Kidney epithelial cell (primary cell): ENCODE results near the gene TDRD12. TPM values are rescaled to one million over a fixed set of nuclear protein-coding genes. Genes with fewer than 3 reads are reported as not detected.
"Not testable (repeated sequence)": the region's sequence is repeated elsewhere in the genome, so short reads cannot be mapped to it uniquely, and the experiment has no call there.

Experiments used
- DNase-seq: peaks from one replicate; pipeline ENCODE4 v3.0.0-alpha.2; 2010; ENCODE audit warnings: low read depth
- H3K27me3 ChIP-seq: 2 replicates; pipeline ENCODE4 v1.6.0; 2011; ENCODE audit warnings: low read length; ENCODE audit not compliant: control insufficient read depth, insufficient read depth
- H3K36me3 ChIP-seq: 2 replicates; pipeline ENCODE4 v1.5.1; 2011; ENCODE audit warnings: low read length; ENCODE audit not compliant: control insufficient read depth, insufficient read depth
- H3K4me3 ChIP-seq: 2 replicates; pipeline ENCODE4 v1.5.1; 2011; ENCODE audit warnings: low read depth, mild to moderate bottlenecking, control low read depth, low read length
- CTCF ChIP-seq: IDR thresholded peaks from 2 replicates; pipeline ENCODE4 v1.5.1; 2011; ENCODE audit warnings: mild to moderate bottlenecking, moderate library complexity, low read length, control low read depth, inconsistent platforms; ENCODE audit not compliant: insufficient read depth, poor library complexity, severe bottlenecking
- total RNA-seq: library from RNA; depleted of rRNA; stranded (reverse); fragments of >200 nt; gene quantifications from 2 replicates; pipeline ENCODE4 v1.2.3, GENCODE V29; 2015

TDRD12 gene
- total RNA-seq, 1 donor from 2014 or later: 0.29 TPM

GRCh38 chr19:32866564-32867265 lies 147.1 kb downstream of the TDRD12 start:
- no peak for TF ChIP-seq CTCF
- Histone ChIP-seq H3K36me3 (no peaks in the 10 kb centered on the region), H3K27me3 (no peaks in the 10 kb centered on the region), H3K4me3 (no peak overlapping the region)
- DNase-seq: no peak

GRCh38 chr19:32867436-32867835 lies 147.9 kb downstream of the TDRD12 start:
- H3K4me3 ChIP-seq, H3K27me3 ChIP-seq, H3K36me3 ChIP-seq, DNase-seq: not testable (repeated sequence)

GRCh38 chr19:32868206-32868950 lies 148.8 kb downstream of the TDRD12 start:
- Histone ChIP-seq H3K27me3 (no peaks in the 10 kb centered on the region), H3K4me3 (no peak overlapping the region), H3K36me3 (no peaks in the 10 kb centered on the region)
- no peak for TF ChIP-seq CTCF
- no peak for DNase-seq

GRCh38 chr19:32869369-32869965 lies 149.9 kb downstream of the TDRD12 start, which contains the start of gene SLC7A9:
Gene SLC7A9, minus strand, starts transcription at chr19:32869767. Its CDS starts 1,233 bp downstream, at chr19:32868534.
- Histone ChIP-seq H3K27me3 (no peaks in the 10 kb centered on the region), H3K36me3 (no peaks in the 10 kb centered on the region), H3K4me3 (no peak within 1 kb of the TSS)
- DNase-seq: no peak
- TF ChIP-seq CTCF: no peak

GRCh38 chr19:32869966-32870573 lies 150.5 kb downstream of the TDRD12 start:
- H3K4me3 ChIP-seq: no peak overlapping the region
- H3K27me3 ChIP-seq: no peaks in the 10 kb centered on the region
- TF ChIP-seq CTCF: no peak
- no peaks in the 10 kb centered on the region for H3K36me3 ChIP-seq
- DNase-seq: no peak

GRCh38 chr19:32870981-32871451 lies 151.4 kb downstream of the TDRD12 start:
- Histone ChIP-seq H3K4me3 (no peak overlapping the region), H3K27me3 (no peaks in the 10 kb centered on the region), H3K36me3 (no peaks in the 10 kb centered on the region)
- DNase-seq: no peak
- TF ChIP-seq CTCF: no peak
